HCT116 (cell line): ENCODE data around the gene USP7. TPM values are rescaled to one million over a fixed set of nuclear protein-coding genes. Genes with fewer than 3 reads are reported as not detected.

Experiments used
- ATAC-seq: fragments of 200-7000 bp; cut with Tn5 transposase; 2 replicates; pipeline ENCODE4 v1.9.1; 2020; ENCODE audit warnings: mild to moderate bottlenecking, moderate library complexity
- BruUV-seq: library from RNA; stranded (reverse); fragments of 400-500 nt; replicated peaks from 2 replicates; lab custom pipeline; 2021; lab: Mats Ljungman, UMichigan
- CTCF ChIA-PET: fragments of 300-600 bp; sonication (Branson Sonifier 250); formaldehyde crosslinking; loops from one replicate; lab custom pipeline; 2021; ENCODE audit warnings: antibody characterized with exemption; lab: Charles Lee
- POLR2A ChIA-PET: fragments of 300-600, 350-600 bp; sonication (Branson Sonifier 250); formaldehyde crosslinking; loops from one replicate; lab custom pipeline; 2021; ENCODE audit warnings: antibody characterized with exemption; lab: Charles Lee
- RAD21 ChIA-PET, 2 experiments: fragments of 300-600 bp; sonication (Branson Sonifier 250); formaldehyde crosslinking; loops; one replicate each; lab custom pipeline; 2023; ENCODE audit warnings: low total read pairs in 2 of 2; ENCODE audit not compliant: uncharacterized antibody in 2 of 2, unreplicated experiment in 2 of 2, low non-redundant PET in 1 of 2; lab: Charles Lee
- DNase-seq: peaks from one replicate; pipeline ENCODE4 v3.0.0-alpha.2; 2010; ENCODE audit warnings: low read depth, low spot score
- H2AFZ ChIP-seq: fragments of 200-600 bp; shearing (Covaris generic), sonication (generic); 2 replicates; pipeline ENCODE4 v1.6.1; 2017; ENCODE audit warnings: low read depth, mixed run types, mixed read lengths, antibody characterized with exemption, low read length; ENCODE audit not compliant: poor library complexity, severe bottlenecking
- H3K27ac ChIP-seq: 2 replicates; pipeline ENCODE4 v1.5.1; 2012; ENCODE audit warnings: low read depth, low read length
- H3K27me3 ChIP-seq: fragments of 200-600 bp; sonication (generic); 2 replicates; pipeline ENCODE4 v1.6.1; 2016; ENCODE audit warnings: mixed run types, low read length, mixed read lengths; ENCODE audit not compliant: insufficient read depth
- H3K36me3 ChIP-seq, 2 experiments: fragments of 200-500 bp in 1 of 2; fragments of 200-600 bp in 1 of 2; sonication (Bioruptor generic) in 1 of 2; sonication (generic) in 1 of 2; 2 replicates each; pipeline versions ENCODE4 v1.5.1 to v1.6.1; 2014 to 2016; ENCODE audit warnings: low read length in 2 of 2, inconsistent platforms in 1 of 2, mixed read lengths in 1 of 2, mixed run types in 1 of 2; ENCODE audit not compliant: insufficient read depth in 2 of 2, control insufficient read depth in 1 of 2
- H3K4me1 ChIP-seq, 2 experiments: fragments of 200-600 bp in 1 of 2; sonication (generic) in 1 of 2; 2 replicates each; pipeline versions ENCODE4 v1.5.1 to v1.6.1; 2012 to 2017; ENCODE audit warnings: low read length in 2 of 2, inconsistent platforms in 1 of 2, mild to moderate bottlenecking in 1 of 2, mixed read lengths in 1 of 2, mixed run types in 1 of 2, moderate library complexity in 1 of 2; ENCODE audit not compliant: insufficient read depth in 2 of 2, control insufficient read depth in 1 of 2
- H3K4me2 ChIP-seq: fragments of 200-600 bp; sonication (generic); 2 replicates; pipeline ENCODE4 v1.6.1; 2017; ENCODE audit warnings: mixed run types, low read length, mixed read lengths
- H3K4me3 ChIP-seq, 2 experiments: fragments of 200-600 bp in 1 of 2; sonication (generic) in 1 of 2; replicated peaks in 1 of 2; 2 replicates each; pipeline ENCODE4 v1.5.1; 2011 to 2016; ENCODE audit warnings: low read length in 2 of 2, control low read depth in 1 of 2, low read depth in 1 of 2, mild to moderate bottlenecking in 1 of 2, mixed read lengths in 1 of 2, mixed run types in 1 of 2
- H3K79me2 ChIP-seq: fragments of 200-600 bp; sonication (generic); 2 replicates; pipeline ENCODE4 v1.6.1; 2017; ENCODE audit warnings: mild to moderate bottlenecking, mixed run types, low read length, moderate library complexity, mixed read lengths; ENCODE audit not compliant: insufficient read depth
- H3K9ac ChIP-seq: fragments of 200-600 bp; sonication (generic); 2 replicates; pipeline ENCODE4 v1.6.1; 2016; ENCODE audit warnings: low read length, mixed read lengths
- H3K9me2 ChIP-seq: fragments of 200-600 bp; sonication (generic), shearing (Covaris generic); 2 replicates; pipeline ENCODE4 v1.6.1; 2017; ENCODE audit warnings: mixed run types, mild to moderate bottlenecking, moderate library complexity; ENCODE audit not compliant: insufficient read depth
- H3K9me3 ChIP-seq, 2 experiments: fragments of 200-500 bp in 1 of 2; fragments of 200-600 bp in 1 of 2; sonication (Bioruptor generic) in 1 of 2; sonication (generic) in 1 of 2; 2 replicates each; pipeline ENCODE4 v1.6.1; 2014 to 2017; ENCODE audit warnings: low read length in 2 of 2, mixed read lengths in 2 of 2, inconsistent platforms in 1 of 2, low read depth in 1 of 2, mild to moderate bottlenecking in 1 of 2, mixed run types in 1 of 2, moderate library complexity in 1 of 2; ENCODE audit not compliant: control insufficient read depth in 1 of 2, insufficient read depth in 1 of 2
- H4K20me1 ChIP-seq: fragments of 200-600 bp; sonication (generic), shearing (Covaris generic); 2 replicates; pipeline ENCODE4 v1.6.1; 2017; ENCODE audit warnings: mixed run types, mild to moderate bottlenecking, moderate library complexity; ENCODE audit not compliant: insufficient read depth
- ATF3 ChIP-seq: IDR thresholded peaks from 2 replicates; pipeline ENCODE4 v1.6.1; 2012
- CBX3 ChIP-seq: IDR thresholded peaks from 2 replicates; pipeline ENCODE4 v1.6.1; 2012; ENCODE audit warnings: low read depth
- EGR1 ChIP-seq: IDR thresholded peaks from 2 replicates; pipeline ENCODE4 v1.6.1; 2012; ENCODE audit warnings: low read depth
- EZH2 ChIP-seq: fragments of 200-600 bp; sonication (generic); IDR thresholded peaks from 2 replicates; pipeline ENCODE4 v1.6.1; 2017; ENCODE audit warnings: antibody characterized with exemption, mixed run types
- FOSL1 ChIP-seq: IDR thresholded peaks from 2 replicates; pipeline ENCODE4 v1.6.1; 2012; ENCODE audit warnings: low read depth
- JUND ChIP-seq: IDR thresholded peaks from 2 replicates; pipeline ENCODE4 v1.6.1; 2012
- POLR2A ChIP-seq: IDR thresholded peaks from 2 replicates; pipeline ENCODE4 v1.7.0; 2011; ENCODE audit warnings: borderline replicate concordance; ENCODE audit not compliant: insufficient read depth, insufficient read length; ENCODE audit errors: extremely low read depth
- SIN3A ChIP-seq: IDR thresholded peaks from 2 replicates; pipeline ENCODE4 v1.6.1; 2012; ENCODE audit warnings: low read depth
- SP1 ChIP-seq: IDR thresholded peaks from 2 replicates; pipeline ENCODE4 v1.6.1; 2012; ENCODE audit warnings: low read depth
- TCF7L2 ChIP-seq: IDR thresholded peaks from 2 replicates; pipeline ENCODE4 v1.7.0; 2011; ENCODE audit warnings: borderline replicate concordance, inconsistent platforms; ENCODE audit not compliant: insufficient read depth, insufficient read length; ENCODE audit errors: extremely low read depth
- ZFX ChIP-seq: fragments of 450-650 bp; IDR thresholded peaks from 2 replicates; pipeline ENCODE4 v1.6.1; 2017
- intact Hi-C: fragments of 100-400 bp; cut with micrococcal nuclease; formaldehyde crosslinking; loops from 2 replicates; pipeline ENCODE4 v1.10.0; 2022
- total RNA-seq: library from RNA; stranded (reverse); gene quantifications from one replicate; pipeline ENCODE4 v1.2.1, GENCODE V29; 2021; ENCODE audit not compliant: unreplicated experiment
- TF ChIP-seq, protein P1 (sequence below): IDR thresholded peaks from 2 replicates; pipeline ENCODE4 v1.6.1; 2012

USP7 gene
- total RNA-seq, 1 experiment from 2014 or later: 154 TPM

GRCh38 chr16:8893426-8893825, 70.3 kb downstream of the USP7 start:
- POLR2A ChIA-PET: no interaction called here
- BruUV-seq: TSS peak; percentile 10

DNA sequence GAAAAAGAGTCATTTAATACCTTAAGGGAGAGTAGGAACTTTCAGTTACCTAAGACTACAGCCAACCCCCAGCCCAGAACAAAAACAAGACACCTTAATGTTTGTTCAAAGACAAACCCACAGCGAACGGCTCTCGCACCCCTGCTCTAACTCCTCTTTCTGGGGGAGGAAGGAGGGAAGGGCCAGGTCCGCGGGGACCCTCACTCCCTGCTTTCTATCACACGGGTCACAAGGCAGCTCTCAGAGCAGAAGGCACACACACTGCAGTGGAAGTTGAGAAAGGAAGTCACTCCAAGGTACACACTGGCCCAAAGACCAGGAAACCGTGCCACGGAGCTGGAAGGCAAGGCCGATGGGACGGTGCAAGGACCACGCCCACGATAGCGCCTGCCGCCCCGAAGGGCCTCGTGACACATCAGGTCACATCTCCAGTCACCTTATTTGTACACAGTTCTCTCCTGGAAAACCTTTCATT, 71.6 kb downstream of the USP7 start:
- Histone ChIP-seq H3K36me3 (peaks cover 35 to 46% of the 10 kb centered on the region in 2 experiments), H3K9ac (no peak overlapping the region), H3K4me3 (no peak overlapping the region), H3K27me3 (no peaks in the 10 kb centered on the region), H3K79me2 (no peaks in the 10 kb centered on the region), H4K20me1 (no peaks in the 10 kb centered on the region), H2AFZ (no peak overlapping the region), H3K4me1 (no peaks in the 10 kb centered on the region; a peak in 1 of 4 replicates), H3K4me2 (no peak overlapping the region), H3K9me3 (no peaks in the 10 kb centered on the region), H3K27ac (no peak overlapping the region), H3K9me2 (no peaks in the 10 kb centered on the region)
- no peak for TF ChIP-seq EZH2
- no peak for TF ChIP-seq EGR1
- TF ChIP-seq ATF3: no peak
- TF ChIP-seq POLR2A: no peak
- no peak for TF ChIP-seq TCF7L2
- TF ChIP-seq JUND: no peak
- no peak for TF ChIP-seq SIN3A
- TF ChIP-seq, protein P1, sequence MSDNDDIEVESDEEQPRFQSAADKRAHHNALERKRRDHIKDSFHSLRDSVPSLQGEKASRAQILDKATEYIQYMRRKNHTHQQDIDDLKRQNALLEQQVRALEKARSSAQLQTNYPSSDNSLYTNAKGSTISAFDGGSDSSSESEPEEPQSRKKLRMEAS: no peak
- no peak for TF ChIP-seq FOSL1
- RAD21 ChIA-PET: no interaction called here
- no TSS peak for BruUV-seq
- CTCF ChIA-PET: no interaction called here
- intact Hi-C loops: no loop called here
- DNase-seq: no peak
- POLR2A ChIA-PET: no interaction called here
- ATAC-seq: no peak

More at GRCh38 chr16:8893426-8893825, 70.3 kb downstream of the USP7 start:
- Histone ChIP-seq H3K79me2 (no peaks in the 10 kb centered on the region), H3K27me3 (no peaks in the 10 kb centered on the region), H3K9me3 (no peaks in the 10 kb centered on the region), H3K4me1 (no peaks in the 10 kb centered on the region), H3K27ac (no peak overlapping the region), H3K4me2 (no peak overlapping the region), H2AFZ (no peak overlapping the region), H3K9me2 (no peaks in the 10 kb centered on the region), H3K9ac (no peak overlapping the region), H3K36me3 (peaks cover 41 to 54% of the 10 kb centered on the region in 2 experiments), H4K20me1 (no peaks in the 10 kb centered on the region), H3K4me3 (no peak overlapping the region)
- CTCF ChIA-PET: no interaction called here
- TF ChIP-seq SP1: no peak
- no peak for TF ChIP-seq CBX3
- no peak for TF ChIP-seq EZH2
- TF ChIP-seq ZFX: no peak
- TF ChIP-seq, protein P1: no peak
- no peak for TF ChIP-seq SIN3A
- DNase-seq: no peak
- intact Hi-C loops: no loop called here
- RAD21 ChIA-PET: no interaction called here
- no peak for ATAC-seq
